ENCODE data around the gene DMGDH. TPM values are rescaled to one million over a fixed set of nuclear protein-coding genes. Genes with fewer than 3 reads are reported as not detected.

DMGDH gene
- 1.9 TPM for polyA plus RNA-seq (2013, experiment 1 of 4)
- 1.3 TPM for polyA plus RNA-seq (2013, experiment 2 of 4)
- polyA plus RNA-seq (2013, experiment 3 of 4), result 1.0 TPM
- polyA plus RNA-seq (2013, experiment 4 of 4), result 1.7 TPM

DNA sequence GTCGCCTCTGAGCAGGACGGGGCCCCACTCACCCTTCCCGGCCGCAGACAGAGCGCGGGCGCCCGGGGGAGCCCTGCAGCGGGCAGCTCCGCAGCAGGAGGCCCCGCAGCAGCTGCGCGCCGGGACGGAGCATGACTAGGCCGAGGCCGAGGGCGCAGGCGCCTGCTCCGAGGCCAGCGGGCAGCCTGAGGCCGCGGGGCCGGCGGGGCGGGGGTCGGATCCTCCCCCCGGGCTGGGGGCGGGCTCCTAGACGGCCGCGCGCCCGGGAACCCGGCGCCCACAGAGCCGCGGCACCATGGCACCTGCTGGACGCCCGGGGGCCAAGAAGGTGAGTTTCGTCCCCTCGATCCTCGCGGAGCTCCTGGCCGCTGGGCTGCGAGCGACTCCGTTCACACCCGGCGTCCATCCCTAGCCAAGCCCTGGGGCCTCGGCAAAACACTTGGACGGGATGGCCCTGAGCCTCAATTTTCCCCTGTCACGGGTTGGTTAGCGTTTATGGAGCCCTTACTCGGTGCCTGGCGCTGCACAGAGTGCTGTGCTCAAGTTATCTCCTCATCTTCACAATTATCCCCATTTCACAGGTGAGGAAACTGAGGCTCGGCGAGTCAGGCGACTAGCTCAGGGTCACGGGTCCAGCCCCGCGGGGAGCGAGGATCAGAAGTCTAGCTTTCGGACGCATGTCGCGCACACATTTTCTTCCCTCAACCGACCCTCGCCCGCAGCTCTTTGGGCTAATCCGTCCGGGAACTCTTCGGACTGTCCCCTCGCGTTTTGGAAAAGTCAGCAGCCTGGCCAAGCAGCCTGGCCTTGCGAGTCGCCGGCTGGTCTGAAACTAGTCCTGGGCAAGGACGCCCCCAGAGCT is at the start of gene DMGDH, which contains the start of gene BHMT2:
DMGDH (minus strand) TSS at position 187 of the 862 bp plus-strand sequence; CDS start at position 133, 54 bp downstream.
BHMT2 (plus strand) TSS at position 280 of the 862 bp plus-strand sequence; CDS start at position 296, 16 bp downstream.
- no peaks in the 10 kb centered on the region for H3K4me1 ChIP-seq (ENCODE audit: control insufficient read depth, insufficient read depth, low read length)
- H3K27me3 ChIP-seq (ENCODE audit: control insufficient read depth, insufficient read depth, low read length, poor library complexity, severe bottlenecking), result no peaks in the 10 kb centered on the region
- no peak within 1 kb of the TSS for H3K4me3 ChIP-seq (ENCODE audit: insufficient read depth, low read depth, low read length)
- no peaks in the 10 kb centered on the region for H3K9me3 ChIP-seq (ENCODE audit: control insufficient read depth, low read length)
- H3K36me3 ChIP-seq (ENCODE audit: control insufficient read depth, insufficient read depth, low read length), result no peaks in the 10 kb centered on the region
- 96% methylated on average over 79 of the region's 79 CpGs for WGBS, 2 experiments
- no peak within 1 kb of the TSS for H3K27ac ChIP-seq (ENCODE audit: insufficient read depth, low read depth, low read length, poor library complexity, severe bottlenecking)

DNA sequence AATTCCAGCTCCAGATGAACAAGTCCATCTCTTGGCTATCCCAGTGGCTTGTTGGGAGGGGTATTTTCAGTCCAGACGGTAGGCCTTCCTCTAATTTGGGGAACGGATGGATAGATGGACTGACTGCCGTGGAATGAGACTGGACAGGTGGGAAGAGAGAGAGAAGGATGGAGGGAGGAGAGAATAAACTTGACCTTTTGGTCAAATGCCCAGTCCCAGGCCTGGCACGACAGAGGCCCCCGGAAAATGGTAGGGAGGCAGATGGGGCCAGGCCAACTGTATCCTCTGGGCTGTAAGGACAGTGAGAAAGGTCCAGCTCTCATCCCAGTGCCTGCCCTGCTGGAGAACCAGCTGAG is 43.2 kb upstream of the DMGDH start:
- no peak overlapping the region for H3K4me3 ChIP-seq (ENCODE audit: insufficient read depth, low read depth, low read length)
- H3K27me3 ChIP-seq (ENCODE audit: control insufficient read depth, insufficient read depth, low read length, poor library complexity, severe bottlenecking), result peaks cover 52% of the 10 kb centered on the region
- 82 to 85% methylated on average over 5 of the region's 5 CpGs for WGBS, 2 experiments
- no peaks in the 10 kb centered on the region for H3K9me3 ChIP-seq (ENCODE audit: control insufficient read depth, low read length)
- H3K4me1 ChIP-seq (ENCODE audit: control insufficient read depth, insufficient read depth, low read length), result no peaks in the 10 kb centered on the region
- no peaks in the 10 kb centered on the region for H3K36me3 ChIP-seq (ENCODE audit: control insufficient read depth, insufficient read depth, low read length)
- H3K27ac ChIP-seq (ENCODE audit: insufficient read depth, low read depth, low read length, poor library complexity, severe bottlenecking), result no peak overlapping the region

DNA sequence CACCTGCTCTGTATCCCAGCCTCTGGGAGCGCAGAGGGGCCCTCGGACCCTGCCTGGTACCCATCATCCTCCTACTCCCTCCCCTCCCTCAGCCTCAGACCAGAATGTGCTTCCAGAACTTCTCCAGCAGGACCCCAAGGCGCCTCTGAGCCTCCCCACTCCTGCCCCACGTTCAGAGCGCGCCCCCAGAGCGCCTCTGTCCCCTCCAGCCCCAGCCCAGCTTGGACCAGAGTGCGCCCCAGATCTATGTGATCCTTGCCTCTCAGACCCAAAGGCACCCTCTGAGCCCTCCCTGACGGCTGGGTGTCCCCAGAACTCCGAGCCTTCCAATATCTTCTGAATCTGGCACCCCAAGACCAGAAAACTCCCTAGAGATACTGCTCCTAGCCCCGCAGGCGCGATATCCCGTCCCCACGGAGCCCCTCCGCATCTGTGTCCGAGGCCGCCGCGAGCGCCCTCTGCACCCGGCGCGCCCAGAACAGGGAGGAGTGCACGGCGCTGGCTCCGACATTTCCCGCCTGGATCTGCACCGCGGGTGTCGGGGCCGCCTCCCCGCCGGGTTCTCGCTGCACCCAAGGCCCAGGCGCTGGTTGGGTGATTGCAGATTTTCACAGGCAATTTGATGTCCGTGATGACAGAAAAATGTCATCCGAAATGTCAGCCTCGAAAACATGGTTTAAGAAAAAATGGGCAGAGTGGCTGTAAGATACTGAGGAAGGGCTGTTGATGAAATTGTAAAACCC is 42.7 kb upstream of the DMGDH start:
- WGBS, 2 experiments, result 7 to 8% methylated on average over 39 of the region's 39 CpGs
- no peaks in the 10 kb centered on the region for H3K36me3 ChIP-seq (ENCODE audit: control insufficient read depth, insufficient read depth, low read length)
- no peak overlapping the region for H3K27ac ChIP-seq (ENCODE audit: insufficient read depth, low read depth, low read length, poor library complexity, severe bottlenecking)
- H3K4me1 ChIP-seq (ENCODE audit: control insufficient read depth, insufficient read depth, low read length), result no peaks in the 10 kb centered on the region
- peaks cover 52% of the 10 kb centered on the region for H3K27me3 ChIP-seq (ENCODE audit: control insufficient read depth, insufficient read depth, low read length, poor library complexity, severe bottlenecking)
- peak overlapping the region; percentile 31 for H3K4me3 ChIP-seq (ENCODE audit: insufficient read depth, low read depth, low read length)
- H3K9me3 ChIP-seq (ENCODE audit: control insufficient read depth, low read length), result no peaks in the 10 kb centered on the region

DNA sequence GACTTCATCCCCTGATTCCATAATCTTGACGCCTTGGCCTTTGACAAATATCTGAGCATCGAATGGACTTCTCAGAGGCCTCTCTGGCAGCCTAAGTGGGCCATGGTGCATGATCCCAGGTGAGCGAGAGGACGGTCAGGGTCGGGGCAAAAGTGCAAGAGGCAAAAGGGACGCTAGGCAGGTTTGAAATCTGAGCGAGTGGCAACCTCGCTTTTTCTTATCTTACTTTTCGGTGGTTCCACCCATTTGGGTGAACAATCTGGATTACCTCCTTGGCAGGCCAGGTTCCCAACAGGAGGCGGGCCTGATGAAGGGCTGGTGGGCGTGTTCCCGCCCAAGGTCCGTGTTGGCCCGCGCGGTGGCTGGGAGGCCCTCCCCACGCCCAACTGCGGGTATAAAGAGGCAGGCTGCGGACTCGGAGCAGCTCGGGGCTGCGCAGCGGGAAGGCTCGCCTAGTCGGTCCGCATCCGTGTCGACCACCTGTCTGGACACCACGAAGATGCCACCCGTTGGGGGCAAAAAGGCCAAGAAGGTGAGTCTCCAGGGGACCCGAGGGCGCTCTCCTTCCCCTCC is 42.0 kb upstream of the DMGDH start, which contains the start of gene BHMT:
BHMT (plus strand) TSS at position 423 of the 573 bp plus-strand sequence; CDS start at position 500, 77 bp downstream.
- Histone ChIP-seq H3K36me3 (ENCODE audit: control insufficient read depth, insufficient read depth, low read length) (no peaks in the 10 kb centered on the region), H3K27ac (ENCODE audit: insufficient read depth, low read depth, low read length, poor library complexity, severe bottlenecking) (no peak within 1 kb of the TSS), H3K4me3 (ENCODE audit: insufficient read depth, low read depth, low read length) (peak within 1 kb of the TSS; percentile 31), H3K4me1 (ENCODE audit: control insufficient read depth, insufficient read depth, low read length) (no peaks in the 10 kb centered on the region), H3K27me3 (ENCODE audit: control insufficient read depth, insufficient read depth, low read length, poor library complexity, severe bottlenecking) (peaks cover 52% of the 10 kb centered on the region), H3K9me3 (ENCODE audit: control insufficient read depth, low read length) (no peaks in the 10 kb centered on the region)
- WGBS, 2 experiments, result 20 to 21% methylated on average over 32 of the region's 32 CpGs

DNA sequence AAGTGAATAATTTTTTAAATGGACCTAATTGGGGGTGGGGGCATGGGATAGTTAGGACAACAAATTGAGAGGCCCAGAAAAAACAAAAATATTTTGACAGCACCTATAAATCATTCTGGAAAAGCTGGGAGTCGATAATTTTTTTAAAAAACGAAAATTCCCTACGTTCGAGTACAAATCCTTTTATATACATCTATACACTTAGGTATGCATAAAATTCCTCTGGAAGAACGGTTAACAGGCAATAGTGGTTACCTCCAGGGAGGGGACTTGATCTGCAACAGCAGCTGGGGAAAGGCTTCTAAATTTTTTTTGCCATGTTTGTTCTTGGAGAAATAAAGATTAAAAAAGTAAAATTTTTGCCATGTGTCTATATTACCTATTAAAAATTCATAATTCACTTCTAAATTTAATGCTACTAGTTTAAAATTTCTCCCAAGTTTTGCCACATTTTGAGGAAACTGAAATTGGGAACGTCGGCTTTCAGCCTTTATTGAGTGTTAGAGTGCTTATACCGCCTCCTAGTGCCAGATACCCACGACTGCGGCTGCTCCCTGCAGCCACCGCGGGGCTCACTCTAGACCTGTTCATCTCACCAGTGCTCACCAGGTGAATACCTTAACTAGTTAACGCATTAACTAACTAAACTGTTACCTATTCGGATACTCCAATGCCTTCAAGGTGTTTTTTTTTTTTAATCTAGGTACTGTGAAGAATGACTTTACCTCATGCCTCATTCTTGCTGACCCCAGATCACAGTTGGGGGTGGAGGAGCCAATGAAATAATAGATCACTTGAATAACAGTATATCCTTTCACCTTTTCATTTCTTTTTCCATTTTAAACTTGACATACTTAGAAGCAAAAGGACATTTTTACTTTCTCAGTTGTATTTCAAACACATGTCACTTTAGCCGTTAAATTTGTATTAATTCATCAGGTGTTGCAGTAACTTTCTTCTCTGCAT is 40.3 kb upstream of the DMGDH start:
- no peak overlapping the region for H3K4me3 ChIP-seq (ENCODE audit: insufficient read depth, low read depth, low read length)
- no peaks in the 10 kb centered on the region for H3K4me1 ChIP-seq (ENCODE audit: control insufficient read depth, insufficient read depth, low read length)
- H3K36me3 ChIP-seq (ENCODE audit: control insufficient read depth, insufficient read depth, low read length), result no peaks in the 10 kb centered on the region
- no peaks in the 10 kb centered on the region for H3K9me3 ChIP-seq (ENCODE audit: control insufficient read depth, low read length)
- H3K27ac ChIP-seq (ENCODE audit: insufficient read depth, low read depth, low read length, poor library complexity, severe bottlenecking), result no peak overlapping the region
- WGBS, 2 experiments, result 28 to 50% methylated on average over 11 to 15 of the region's 15 CpGs
- H3K27me3 ChIP-seq (ENCODE audit: control insufficient read depth, insufficient read depth, low read length, poor library complexity, severe bottlenecking), result peaks cover 48% of the 10 kb centered on the region

DNA sequence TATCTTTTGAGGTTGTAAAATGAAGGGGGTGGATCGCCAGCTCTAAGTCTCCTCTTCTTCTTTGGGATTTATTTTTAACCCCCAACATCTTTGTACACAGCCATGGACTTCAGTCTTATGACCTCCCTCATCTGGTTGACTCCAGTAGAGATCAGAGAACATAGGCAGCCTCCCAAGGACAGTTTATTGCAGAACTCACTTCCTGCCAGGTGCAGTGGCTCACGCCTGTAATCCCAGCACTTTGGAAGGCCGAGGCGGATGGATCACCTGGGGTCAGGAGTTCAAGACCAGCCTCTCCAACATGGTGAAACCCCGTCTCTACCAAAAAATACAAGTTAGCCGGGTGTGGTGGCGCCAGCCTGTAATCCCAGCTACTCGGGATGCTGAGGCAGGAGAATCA is 39.3 kb upstream of the DMGDH start:
- no peaks in the 10 kb centered on the region for H3K9me3 ChIP-seq (ENCODE audit: control insufficient read depth, low read length)
- H3K36me3 ChIP-seq (ENCODE audit: control insufficient read depth, insufficient read depth, low read length), result no peaks in the 10 kb centered on the region
- H3K4me1 ChIP-seq (ENCODE audit: control insufficient read depth, insufficient read depth, low read length), result no peaks in the 10 kb centered on the region
- no peak overlapping the region for H3K4me3 ChIP-seq (ENCODE audit: insufficient read depth, low read depth, low read length)
- peaks cover 40% of the 10 kb centered on the region for H3K27me3 ChIP-seq (ENCODE audit: control insufficient read depth, insufficient read depth, low read length, poor library complexity, severe bottlenecking)
- no peak overlapping the region for H3K27ac ChIP-seq (ENCODE audit: insufficient read depth, low read depth, low read length, poor library complexity, severe bottlenecking)
- 86 to 91% methylated on average over 8 of the region's 8 CpGs for WGBS, 2 experiments

DNA sequence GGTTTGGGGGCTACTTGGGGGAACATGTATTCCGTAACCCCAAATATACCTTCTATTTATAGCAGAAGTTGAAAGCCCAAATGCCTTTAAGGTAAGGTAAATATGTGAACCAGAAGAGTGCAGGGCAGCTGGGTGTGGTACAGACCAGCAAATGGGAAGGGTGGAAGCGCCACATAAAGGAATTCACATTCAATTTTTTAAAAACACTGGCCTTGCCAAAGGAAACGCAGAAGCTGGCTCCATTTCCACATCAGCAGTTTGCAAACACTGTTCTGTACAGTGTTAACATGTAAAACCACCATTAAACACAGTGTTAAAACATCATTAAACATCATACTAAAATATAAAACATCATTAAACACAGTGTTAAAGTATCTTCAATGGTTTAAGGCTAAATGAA is 38.6 kb upstream of the DMGDH start:
- H3K9me3 ChIP-seq (ENCODE audit: control insufficient read depth, low read length), result no peaks in the 10 kb centered on the region
- no peak overlapping the region for H3K4me3 ChIP-seq (ENCODE audit: insufficient read depth, low read depth, low read length)
- H3K4me1 ChIP-seq (ENCODE audit: control insufficient read depth, insufficient read depth, low read length), result no peaks in the 10 kb centered on the region
- H3K27ac ChIP-seq (ENCODE audit: insufficient read depth, low read depth, low read length, poor library complexity, severe bottlenecking), result no peak overlapping the region
- no peaks in the 10 kb centered on the region for H3K36me3 ChIP-seq (ENCODE audit: control insufficient read depth, insufficient read depth, low read length)
- 93% methylated on average over 2 to 3 of the region's 3 CpGs for WGBS, 2 experiments
- H3K27me3 ChIP-seq (ENCODE audit: control insufficient read depth, insufficient read depth, low read length, poor library complexity, severe bottlenecking), result peaks cover 33% of the 10 kb centered on the region

DNA sequence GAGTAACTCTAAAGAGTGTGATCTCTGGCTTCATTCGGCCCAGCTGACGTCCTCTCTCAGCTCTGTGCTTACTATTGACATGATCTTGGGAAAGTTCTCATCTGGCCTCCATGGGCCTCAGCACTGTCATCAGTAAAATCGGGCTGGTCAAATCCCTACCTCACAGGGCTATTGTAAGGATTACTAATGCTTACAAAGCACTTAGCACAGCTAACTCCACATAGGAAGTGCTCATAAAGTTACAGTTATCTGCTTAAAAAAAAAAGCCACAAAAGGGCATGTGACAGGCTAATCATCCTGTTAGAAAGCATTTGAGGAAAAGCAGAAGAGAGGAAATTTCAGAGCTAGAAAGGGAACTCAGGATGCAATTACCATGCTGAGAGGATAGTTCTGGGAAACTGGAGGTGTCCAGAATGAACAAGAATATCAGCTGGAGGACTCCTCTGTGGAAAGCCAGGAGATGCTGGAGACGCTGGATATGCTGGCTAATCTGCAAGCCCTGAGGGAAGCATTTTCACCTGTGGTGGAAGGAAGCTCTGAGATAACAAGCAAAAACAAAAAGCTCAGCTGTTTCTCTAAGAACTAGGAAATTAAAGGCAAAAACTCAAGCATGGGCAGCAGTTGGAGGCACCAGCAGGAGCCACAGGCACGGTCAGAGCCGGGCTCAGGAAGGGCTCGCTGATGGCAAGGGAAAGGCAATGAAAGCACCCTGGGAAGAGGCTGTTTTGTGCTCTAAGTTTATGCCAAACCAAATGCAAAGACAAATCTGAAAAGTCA is 37.7 kb upstream of the DMGDH start:
- no peak overlapping the region for H3K4me3 ChIP-seq (ENCODE audit: insufficient read depth, low read depth, low read length)
- no peaks in the 10 kb centered on the region for H3K9me3 ChIP-seq (ENCODE audit: control insufficient read depth, low read length)
- H3K36me3 ChIP-seq (ENCODE audit: control insufficient read depth, insufficient read depth, low read length), result no peaks in the 10 kb centered on the region
- 80 to 87% methylated on average over 7 of the region's 7 CpGs for WGBS, 2 experiments
- peaks cover 24% of the 10 kb centered on the region for H3K27me3 ChIP-seq (ENCODE audit: control insufficient read depth, insufficient read depth, low read length, poor library complexity, severe bottlenecking)
- no peaks in the 10 kb centered on the region for H3K4me1 ChIP-seq (ENCODE audit: control insufficient read depth, insufficient read depth, low read length)
- H3K27ac ChIP-seq (ENCODE audit: insufficient read depth, low read depth, low read length, poor library complexity, severe bottlenecking), result no peak overlapping the region

DNA sequence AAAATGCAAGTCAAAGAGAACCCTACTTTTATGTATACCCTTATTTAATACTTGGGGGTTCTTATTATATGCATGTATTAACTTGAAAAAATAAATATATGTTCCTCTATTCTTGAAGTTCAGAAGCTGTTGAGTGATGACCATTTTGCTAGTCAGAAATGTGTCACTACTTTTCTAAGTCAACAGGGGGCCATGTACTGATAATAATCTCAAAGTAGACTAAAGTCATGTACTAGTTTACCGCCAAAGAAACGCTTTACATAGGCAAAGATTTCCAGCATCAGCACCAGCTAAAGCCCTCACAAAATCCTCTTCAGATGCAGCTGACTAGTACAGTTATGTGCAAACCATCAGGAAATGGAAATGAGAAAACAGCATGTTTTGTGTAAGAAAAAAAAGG is 36.4 kb upstream of the DMGDH start:
- 89 to 94% methylated on average over 2 of the region's 2 CpGs for WGBS, 2 experiments
- H3K36me3 ChIP-seq (ENCODE audit: control insufficient read depth, insufficient read depth, low read length), result no peaks in the 10 kb centered on the region
- peaks cover 11% of the 10 kb centered on the region for H3K27me3 ChIP-seq (ENCODE audit: control insufficient read depth, insufficient read depth, low read length, poor library complexity, severe bottlenecking)
- H3K9me3 ChIP-seq (ENCODE audit: control insufficient read depth, low read length), result no peaks in the 10 kb centered on the region
- H3K4me1 ChIP-seq (ENCODE audit: control insufficient read depth, insufficient read depth, low read length), result no peaks in the 10 kb centered on the region
- no peak overlapping the region for H3K4me3 ChIP-seq (ENCODE audit: insufficient read depth, low read depth, low read length)
- H3K27ac ChIP-seq (ENCODE audit: insufficient read depth, low read depth, low read length, poor library complexity, severe bottlenecking), result no peak overlapping the region

Measured in ectodermal cell (in vitro differentiated cells).